ENCODE results near the gene AP2B1. TPM values are rescaled to one million over a fixed set of nuclear protein-coding genes. Genes with fewer than 3 reads are reported as not detected.
"Not testable (repeated sequence)": the region's sequence is repeated elsewhere in the genome, so short reads cannot be mapped to it uniquely, and the experiment has no call there.

The AP2B1 gene
- total RNA-seq, 1 donor from 2014 or later: 152 TPM

DNA sequence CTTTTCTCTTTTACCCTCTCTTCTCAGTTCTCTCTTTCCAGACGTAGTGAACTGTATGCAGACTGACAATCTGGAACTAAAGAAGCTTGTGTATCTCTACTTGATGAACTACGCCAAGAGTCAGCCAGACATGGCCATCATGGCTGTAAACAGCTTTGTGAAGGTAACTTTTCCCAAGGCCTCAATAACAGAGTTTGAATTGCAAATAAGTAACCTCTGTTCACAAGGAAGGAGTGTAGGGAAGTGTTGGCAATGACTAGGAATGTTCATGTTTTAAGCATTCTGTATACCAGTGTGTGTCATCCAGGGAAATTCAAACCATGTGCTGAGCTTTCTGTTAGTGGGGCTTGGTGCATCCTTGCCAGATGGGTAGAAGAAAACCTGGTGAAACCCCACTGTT is 18.6 kb downstream of the AP2B1 start:
- Histone ChIP-seq H3K27me3 (ENCODE audit: control insufficient read depth, insufficient read depth, low read length) (no peaks in the 10 kb centered on the region), H3K4me3 (ENCODE audit: low read depth, low read length) (no peak overlapping the region), H3K36me3 (ENCODE audit: control insufficient read depth, insufficient read depth, low read length) (no peaks in the 10 kb centered on the region)
- DNase-seq (ENCODE audit: low read depth): no peak
- no peak for TF ChIP-seq CTCF (IDR thresholded peaks at IDR 0.05; ENCODE audit: insufficient read depth, low read length, poor library complexity, severe bottlenecking)

- no peak for TF ChIP-seq CTCF (IDR thresholded peaks at IDR 0.05; ENCODE audit: insufficient read depth, low read length, poor library complexity, severe bottlenecking)
- Histone ChIP-seq H3K36me3 (ENCODE audit: control insufficient read depth, insufficient read depth, low read length) (no peaks in the 10 kb centered on the region), H3K4me3 (ENCODE audit: low read depth, low read length) (no peak overlapping the region), H3K27me3 (ENCODE audit: control insufficient read depth, insufficient read depth, low read length) (no peaks in the 10 kb centered on the region)
- no peak for DNase-seq (ENCODE audit: low read depth)
Observed at GRCh38 chr17:35607239-35607847, 20.2 kb downstream of the AP2B1 start.

- Histone ChIP-seq H3K27me3 (ENCODE audit: control insufficient read depth, insufficient read depth, low read length) (no peaks in the 10 kb centered on the region), H3K4me3 (ENCODE audit: low read depth, low read length) (no peak overlapping the region), H3K36me3 (ENCODE audit: control insufficient read depth, insufficient read depth, low read length) (no peaks in the 10 kb centered on the region)
- no peak for DNase-seq (ENCODE audit: low read depth)
- TF ChIP-seq CTCF (IDR thresholded peaks at IDR 0.05; ENCODE audit: insufficient read depth, low read length, poor library complexity, severe bottlenecking): no peak
Observed at GRCh38 chr17:35609831-35610230, 22.7 kb downstream of the AP2B1 start.

GRCh38 chr17:35610746-35611145 is 23.6 kb downstream of the AP2B1 start:
- not testable (repeated sequence) for H3K4me3 ChIP-seq (ENCODE audit: low read depth, low read length); H3K27me3 ChIP-seq (ENCODE audit: control insufficient read depth, insufficient read depth, low read length); H3K36me3 ChIP-seq (ENCODE audit: control insufficient read depth, insufficient read depth, low read length); DNase-seq (ENCODE audit: low read depth)

GRCh38 chr17:35612924-35613521 is 25.9 kb downstream of the AP2B1 start:
- Histone ChIP-seq H3K36me3 (ENCODE audit: control insufficient read depth, insufficient read depth, low read length) (no peaks in the 10 kb centered on the region), H3K4me3 (ENCODE audit: low read depth, low read length) (no peak overlapping the region), H3K27me3 (ENCODE audit: control insufficient read depth, insufficient read depth, low read length) (no peaks in the 10 kb centered on the region)
- peak; percentile 69 for TF ChIP-seq CTCF (IDR thresholded peaks at IDR 0.05; ENCODE audit: insufficient read depth, low read length, poor library complexity, severe bottlenecking)
- DNase-seq (ENCODE audit: low read depth): no peak

DNA sequence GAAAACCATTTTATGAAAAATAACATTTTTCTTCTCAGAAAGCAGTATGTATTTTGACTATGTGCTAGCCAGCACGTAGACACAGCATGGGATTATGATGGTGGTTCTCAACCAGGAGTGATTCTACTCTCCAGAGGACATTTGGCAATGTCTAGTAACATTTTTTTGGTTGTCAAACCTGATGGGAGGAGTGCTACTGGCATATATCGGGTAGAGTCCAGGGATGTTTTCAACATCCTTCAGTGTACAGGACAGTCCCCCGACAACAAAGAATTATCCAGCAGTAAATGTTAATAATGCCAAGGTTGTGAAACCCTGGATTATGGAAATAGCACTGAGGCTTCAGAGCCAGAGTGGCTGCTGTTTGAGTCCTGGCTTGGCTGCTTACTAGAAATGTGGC is 27.7 kb downstream of the AP2B1 start:
- no peak for TF ChIP-seq CTCF (IDR thresholded peaks at IDR 0.05; ENCODE audit: insufficient read depth, low read length, poor library complexity, severe bottlenecking)

More for the DNA sequence above, 27.7 kb downstream of the AP2B1 start:
- DNase-seq (ENCODE audit: low read depth): no peak
- no peaks in the 10 kb centered on the region for H3K36me3 ChIP-seq (ENCODE audit: control insufficient read depth, insufficient read depth, low read length)
- no peaks in the 10 kb centered on the region for H3K27me3 ChIP-seq (ENCODE audit: control insufficient read depth, insufficient read depth, low read length)
- no peak overlapping the region for H3K4me3 ChIP-seq (ENCODE audit: low read depth, low read length)
